K562 (cell line): Measurements from ENCODE around the gene TMCO2. TPM values are rescaled to one million over a fixed set of nuclear protein-coding genes. Genes with fewer than 3 reads are reported as not detected.
A peak's percentile ranks its signal among the peaks of the same experiment; 100 is the strongest.

Experiments
- ATAC-seq: fragments of 200-7000 bp; cut with Tn5 transposase; 3 replicates; pipeline ENCODE4 v1.9.1; 2020; ENCODE audit warnings: moderate library complexity
- BruUV-seq: library from RNA; stranded (reverse); fragments of 400-500 nt; replicated peaks from 2 replicates; lab custom pipeline; 2021; lab: Mats Ljungman, UMichigan
- CTCF ChIA-PET: fragments of 300-600 bp; formaldehyde crosslinking; extraction: SDS; loops from one replicate; lab custom pipeline; 2021; ENCODE audit warnings: low intra/inter-chr PET ratio; lab: Yijun Ruan, JAX
- POLR2A ChIA-PET: fragments of 300-600, 350-650 bp; sonication (Branson Sonifier 250); formaldehyde crosslinking; extraction: SDS; loops from one replicate; lab custom pipeline; 2021; ENCODE audit warnings: antibody characterized with exemption, inconsistent platforms; lab: Yijun Ruan, JAX
- DNase-seq, 4 experiments: peaks; one replicate each; pipeline versions ENCODE4 v3.0.0 to v3.0.0-alpha.2; 2011 to 2018; ENCODE audit warnings: low spot score in 3 of 4, mixed read lengths in 3 of 4; ENCODE audit errors: extremely low read depth in 1 of 4
- FAIRE-seq: peaks from 2 replicates; lab custom pipeline; 2011; peaks lifted over from hg19 to GRCh38; lab: Jason Lieb, UNC
- H2AFZ ChIP-seq: 2 replicates; pipeline ENCODE4 v1.6.0; 2011; ENCODE audit warnings: low read depth, low read length, control low read depth, inconsistent platforms
- H3K27ac ChIP-seq: fragments of 200-600 bp; 3 replicates; pipeline ENCODE4 v1.8.0; 2011; ENCODE audit warnings: low read depth, mild to moderate bottlenecking, control low read depth, inconsistent platforms, low read length, moderate library complexity, mixed read lengths; ENCODE audit errors: extremely low read depth
- H3K27me3 ChIP-seq, 2 experiments: fragments of 300-600 bp in 1 of 2; 2 replicates in 1 of 2; 3 replicates in 1 of 2; pipeline versions ENCODE4 v1.6.0 to v1.8.0; 2011; ENCODE audit warnings: inconsistent platforms in 2 of 2, low read length in 2 of 2, mild to moderate bottlenecking in 1 of 2, mixed read lengths in 1 of 2, moderate library complexity in 1 of 2; ENCODE audit not compliant: control insufficient read depth in 2 of 2, insufficient read depth in 2 of 2
- H3K36me3 ChIP-seq: fragments of 300-600 bp; 3 replicates; pipeline ENCODE4 v1.8.0; 2011; ENCODE audit warnings: mild to moderate bottlenecking, low read length, inconsistent platforms; ENCODE audit not compliant: control insufficient read depth, insufficient read depth
- H3K4me1 ChIP-seq, 2 experiments: fragments of 200-600 bp in 1 of 2; replicated peaks in 1 of 2; 2 replicates in 1 of 2; 3 replicates in 1 of 2; pipeline versions ENCODE4 v1.5.1 to v1.8.0; 2011; ENCODE audit warnings: inconsistent platforms in 2 of 2, low read length in 2 of 2, mild to moderate bottlenecking in 1 of 2, mixed read lengths in 1 of 2, moderate library complexity in 1 of 2; ENCODE audit not compliant: control insufficient read depth in 2 of 2, insufficient read depth in 2 of 2
- H3K4me2 ChIP-seq: 2 replicates; pipeline ENCODE4 v1.6.1; 2011; ENCODE audit warnings: low read length, control low read depth, inconsistent platforms, mixed read lengths; ENCODE audit not compliant: insufficient read depth
- H3K4me3 ChIP-seq: fragments of 200-600 bp; sonication (generic), shearing (Covaris generic); 2 replicates; pipeline ENCODE4 v1.5.1; 2016; ENCODE audit warnings: control low read depth, inconsistent platforms
- H3K79me2 ChIP-seq: fragments of 200-600 bp; 3 replicates; pipeline ENCODE4 v1.8.0; 2011; ENCODE audit warnings: low read length, inconsistent platforms; ENCODE audit not compliant: control insufficient read depth, insufficient read depth
- H3K9ac ChIP-seq, 2 experiments: 2 replicates each; pipeline versions ENCODE4 v1.6.0 to v1.6.1; 2011; ENCODE audit warnings: low read depth in 2 of 2, low read length in 2 of 2, control low read depth in 1 of 2, inconsistent platforms in 1 of 2, mild to moderate bottlenecking in 1 of 2, mixed read lengths in 1 of 2; ENCODE audit not compliant: insufficient read depth in 1 of 2
- H3K9me1 ChIP-seq: one replicate; pipeline ENCODE4 v1.6.0; 2011; ENCODE audit warnings: inconsistent platforms, mild to moderate bottlenecking, low read length, moderate library complexity; ENCODE audit not compliant: control insufficient read depth, insufficient read depth
- H3K9me3 ChIP-seq: replicated peaks from 2 replicates; pipeline ENCODE4 v1.5.1; 2011; ENCODE audit warnings: low read depth, low read length, inconsistent platforms; ENCODE audit not compliant: control insufficient read depth, insufficient read depth
- H4K20me1 ChIP-seq: replicated peaks from 2 replicates; pipeline ENCODE4 v1.6.1; 2011; ENCODE audit warnings: low read length, inconsistent platforms, mixed read lengths; ENCODE audit not compliant: control insufficient read depth, insufficient read depth
- DDX20 ChIP-seq: fragments of 450-650 bp; IDR thresholded peaks from 2 replicates; pipeline ENCODE4 v1.6.1; 2016; ENCODE audit warnings: missing genetic modification characterization, low read depth, mild to moderate bottlenecking, missing compliant biosample characterization, moderate library complexity
- FIP1L1 ChIP-seq: fragments of 200-400 bp; formaldehyde crosslinking; IDR thresholded peaks from 2 replicates; pipeline ENCODE4 v1.6.1; 2018; ENCODE audit warnings: mild to moderate bottlenecking, low read depth, low read length; ENCODE audit not compliant: poor library complexity, severe bottlenecking
- HDAC3 ChIP-seq: fragments of 450-650 bp; IDR thresholded peaks from 2 replicates; pipeline ENCODE4 v1.6.1; 2018; ENCODE audit warnings: borderline replicate concordance, mild to moderate bottlenecking, moderate library complexity; ENCODE audit not compliant: partially characterized antibody
- JUN ChIP-seq, 2 experiments: sonication (generic) in 1 of 2; formaldehyde crosslinking in 1 of 2; IDR thresholded peaks; 2 replicates each; pipeline versions ENCODE4 v1.6.1 to v1.8.0; 2012 to 2022; ENCODE audit warnings: borderline replicate concordance in 2 of 2, mild to moderate bottlenecking in 2 of 2, improper control_type of control experiment in 1 of 2, low read depth in 1 of 2, low read length in 1 of 2, missing genetic modification reagents in 1 of 2
- JUND ChIP-seq, 2 experiments: IDR thresholded peaks; 2 replicates in 1 of 2; 3 replicates in 1 of 2; pipeline ENCODE4 v1.6.1; 2011; ENCODE audit warnings: borderline replicate concordance in 2 of 2, low read depth in 2 of 2, low read length in 2 of 2, improper control_type of control experiment in 1 of 2, missing biosample characterization in 1 of 2, missing genetic modification characterization in 1 of 2, missing genetic modification reagents in 1 of 2
- MED1 ChIP-seq: sonication (generic); formaldehyde crosslinking; IDR thresholded peaks from 2 replicates; pipeline ENCODE4 v1.8.1; 2023; ENCODE audit warnings: missing genetic modification reagents, borderline replicate concordance
- RB1 ChIP-seq: fragments of 450-650 bp; IDR thresholded peaks from 2 replicates; pipeline ENCODE4 v1.6.1; 2017; ENCODE audit warnings: low read depth, mild to moderate bottlenecking
- RBM17 ChIP-seq: fragments of 200-400 bp; formaldehyde crosslinking; IDR thresholded peaks from 2 replicates; pipeline ENCODE4 v1.6.1; 2017; ENCODE audit warnings: low read depth, mild to moderate bottlenecking, low read length, borderline replicate concordance
- RBM25 ChIP-seq: fragments of 200-400 bp; formaldehyde crosslinking; IDR thresholded peaks from 2 replicates; pipeline ENCODE4 v1.6.1; 2018; ENCODE audit warnings: low read length, low read depth, moderate library complexity; ENCODE audit not compliant: severe bottlenecking
- SP1 ChIP-seq: sonication (generic); formaldehyde crosslinking; IDR thresholded peaks from 2 replicates; pipeline ENCODE4 v1.8.1; 2022; ENCODE audit warnings: mild to moderate bottlenecking, missing genetic modification reagents
- ZNF121 ChIP-seq: sonication (generic); formaldehyde crosslinking; conservative IDR thresholded peaks from 2 replicates; pipeline ENCODE4 v1.8.0; 2022; ENCODE audit warnings: missing genetic modification reagents
- ZNF143 ChIP-seq: sonication (generic); formaldehyde crosslinking; IDR thresholded peaks from 2 replicates; pipeline ENCODE4 v1.9.0; 2022; ENCODE audit warnings: mild to moderate bottlenecking, missing genetic modification reagents
- ZNF3 ChIP-seq: fragments of 250-450 bp; sonication (Bioruptor Pico); IDR thresholded peaks from 2 replicates; pipeline ENCODE4 v1.5.0; 2021; ENCODE audit warnings: mild to moderate bottlenecking, moderate library complexity
- ZNF395 ChIP-seq: fragments of 200-800 bp; sonication (Bioruptor generic); IDR thresholded peaks from 2 replicates; pipeline ENCODE4 v1.6.1; 2017; ENCODE audit warnings: missing genetic modification characterization, missing compliant biosample characterization
- in situ Hi-C: fragments of 300-500 bp; cut with MboI; formaldehyde crosslinking; loops from 4 replicates; pipeline ENCODE4 v1.15.0; 2018; ENCODE audit warnings: inconsistent platforms, mixed read lengths
- intact Hi-C: fragments of 100-400 bp; cut with micrococcal nuclease; formaldehyde crosslinking; loops from 2 replicates; pipeline ENCODE4 v1.14.2; 2022
- polyA plus RNA-seq, 8 experiments: library from polyadenylated mRNA; depleted of rRNA in 4 of 8; stranded (reverse) in 5 of 8; unstranded in 3 of 8; fragments of >200 nt; fragmentation: Nextera tagmentation in 2 of 8; fragmentation: Illumina TruSeq in 1 of 8; extraction: Ambion mirVana in 2 of 8; extraction: Trizol in 1 of 8; gene quantifications; 2 replicates each; pipeline versions ENCODE4 v1.2.1 to v1.2.3, GENCODE V29; 2011 to 2014; ENCODE audit warnings: inconsistent platforms in 1 of 8, missing spikeins in 1 of 8
- total RNA-seq, 7 experiments: library from RNA; depleted of rRNA in 6 of 7; stranded (reverse); fragments of >200 nt in 6 of 7; fragmentation: Illumina TruSeq in 2 of 7; extraction: Trizol in 2 of 7; gene quantifications; 2 replicates each; pipeline versions ENCODE4 v1.2.1 to v1.2.3, GENCODE V29; 2011 to 2021; ENCODE audit warnings: low replicate concordance in 1 of 7
- TF ChIP-seq, protein P1 (sequence below): fragments of 250-450 bp; sonication (Bioruptor Pico); IDR thresholded peaks from 2 replicates; pipeline ENCODE4 v1.8.0; 2022; ENCODE audit warnings: moderate library complexity, mild to moderate bottlenecking, inconsistent platforms
- TF ChIP-seq, protein P2 (sequence below): fragments of 450-650 bp; IDR thresholded peaks from 2 replicates; pipeline ENCODE4 v1.6.1; 2016; ENCODE audit warnings: mild to moderate bottlenecking

Gene TMCO2
- total and polyA plus RNA-seq, 9 of the 15 experiments (the other 6 are each of a cell fraction or from before 2014, with no cell fraction given), result not detected

GRCh38 chr1:40264354-40264781 is 16.6 kb downstream of the TMCO2 start (continued):
- TF ChIP-seq JUN (IDR thresholded peaks at IDR 0.05; ENCODE audit: borderline replicate concordance, low read depth, low read length) (no peak), JUN (CRISPR knock-in tag; IDR thresholded peaks at IDR 0.05; ENCODE audit: borderline replicate concordance) (no peak), ZNF143 (no peak), SP1 (CRISPR knock-in tag) (no peak)
- TF ChIP-seq, protein P1, sequence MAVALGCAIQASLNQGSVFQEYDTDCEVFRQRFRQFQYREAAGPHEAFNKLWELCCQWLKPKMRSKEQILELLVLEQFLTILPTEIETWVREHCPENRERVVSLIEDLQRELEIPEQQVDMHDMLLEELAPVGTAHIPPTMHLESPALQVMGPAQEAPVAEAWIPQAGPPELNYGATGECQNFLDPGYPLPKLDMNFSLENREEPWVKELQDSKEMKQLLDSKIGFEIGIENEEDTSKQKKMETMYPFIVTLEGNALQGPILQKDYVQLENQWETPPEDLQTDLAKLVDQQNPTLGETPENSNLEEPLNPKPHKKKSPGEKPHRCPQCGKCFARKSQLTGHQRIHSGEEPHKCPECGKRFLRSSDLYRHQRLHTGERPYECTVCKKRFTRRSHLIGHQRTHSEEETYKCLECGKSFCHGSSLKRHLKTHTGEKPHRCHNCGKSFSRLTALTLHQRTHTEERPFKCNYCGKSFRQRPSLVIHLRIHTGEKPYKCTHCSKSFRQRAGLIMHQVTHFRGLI (CRISPR knock-in tag), result no peak

GRCh38 chr1:40265298-40265697 is 17.6 kb downstream of the TMCO2 start:
- Histone ChIP-seq H3K36me3 (peaks cover 94% of the 10 kb centered on the region), H3K9me3 (no peaks in the 10 kb centered on the region), H2AFZ (no peak overlapping the region), H3K27ac (no peak overlapping the region), H4K20me1 (no peaks in the 10 kb centered on the region), H3K4me3 (no peak overlapping the region), H3K79me2 (peaks cover 49% of the 10 kb centered on the region), H3K9me1 (no peaks in the 10 kb centered on the region), H3K4me2 (no peak overlapping the region), H3K9ac (no peak overlapping the region), H3K4me1 (no peaks in the 10 kb centered on the region), H3K27me3 (no peaks in the 10 kb centered on the region)
- no peak for FAIRE-seq
- no peak for DNase-seq
- in situ Hi-C loops, result no loop called here
- intact Hi-C loops, result no loop called here
- POLR2A ChIA-PET, result no interaction called here
- ATAC-seq, result no peak
- no TSS peak for BruUV-seq
- CTCF ChIA-PET, result no interaction called here
- TF ChIP-seq, protein P2, sequence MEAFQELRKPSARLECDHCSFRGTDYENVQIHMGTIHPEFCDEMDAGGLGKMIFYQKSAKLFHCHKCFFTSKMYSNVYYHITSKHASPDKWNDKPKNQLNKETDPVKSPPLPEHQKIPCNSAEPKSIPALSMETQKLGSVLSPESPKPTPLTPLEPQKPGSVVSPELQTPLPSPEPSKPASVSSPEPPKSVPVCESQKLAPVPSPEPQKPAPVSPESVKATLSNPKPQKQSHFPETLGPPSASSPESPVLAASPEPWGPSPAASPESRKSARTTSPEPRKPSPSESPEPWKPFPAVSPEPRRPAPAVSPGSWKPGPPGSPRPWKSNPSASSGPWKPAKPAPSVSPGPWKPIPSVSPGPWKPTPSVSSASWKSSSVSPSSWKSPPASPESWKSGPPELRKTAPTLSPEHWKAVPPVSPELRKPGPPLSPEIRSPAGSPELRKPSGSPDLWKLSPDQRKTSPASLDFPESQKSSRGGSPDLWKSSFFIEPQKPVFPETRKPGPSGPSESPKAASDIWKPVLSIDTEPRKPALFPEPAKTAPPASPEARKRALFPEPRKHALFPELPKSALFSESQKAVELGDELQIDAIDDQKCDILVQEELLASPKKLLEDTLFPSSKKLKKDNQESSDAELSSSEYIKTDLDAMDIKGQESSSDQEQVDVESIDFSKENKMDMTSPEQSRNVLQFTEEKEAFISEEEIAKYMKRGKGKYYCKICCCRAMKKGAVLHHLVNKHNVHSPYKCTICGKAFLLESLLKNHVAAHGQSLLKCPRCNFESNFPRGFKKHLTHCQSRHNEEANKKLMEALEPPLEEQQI, result no peak
- no peak for TF ChIP-seq ZNF395 (CRISPR knock-in tag)
- no peak for TF ChIP-seq DDX20 (tag)
- no peak for TF ChIP-seq ZNF3 (CRISPR knock-in tag)
- peak; percentile 87 for TF ChIP-seq ZNF121 (CRISPR knock-in tag)
- no peak for TF ChIP-seq MED1 (CRISPR knock-in tag)
- peak; percentile 25 for TF ChIP-seq RBM25
- TF ChIP-seq RBM17, result no peak
- no peak for TF ChIP-seq RB1
- TF ChIP-seq FIP1L1, result no peak
- no peak for TF ChIP-seq JUND (IDR thresholded peaks at IDR 0.05; ENCODE audit: borderline replicate concordance, low read depth, low read length)
- no peak for TF ChIP-seq JUND (tag; IDR thresholded peaks at IDR 0.05; ENCODE audit: borderline replicate concordance, low read depth, low read length)
- no peak for TF ChIP-seq HDAC3
